GM21381 (cell line): ENCODE data around the gene ZSCAN12.
"Not testable (repeated sequence)": the region's sequence is repeated elsewhere in the genome, so short reads cannot be mapped to it uniquely, and the experiment has no call there.

Experiments used
- ATAC-seq: cut with Tn5 transposase; IDR thresholded peaks from one replicate; pipeline ENCODE4 v1.9.1; 2021; ENCODE audit warnings: mild to moderate bottlenecking, moderate library complexity; ENCODE audit not compliant: unreplicated experiment

ZSCAN12 gene

DNA sequence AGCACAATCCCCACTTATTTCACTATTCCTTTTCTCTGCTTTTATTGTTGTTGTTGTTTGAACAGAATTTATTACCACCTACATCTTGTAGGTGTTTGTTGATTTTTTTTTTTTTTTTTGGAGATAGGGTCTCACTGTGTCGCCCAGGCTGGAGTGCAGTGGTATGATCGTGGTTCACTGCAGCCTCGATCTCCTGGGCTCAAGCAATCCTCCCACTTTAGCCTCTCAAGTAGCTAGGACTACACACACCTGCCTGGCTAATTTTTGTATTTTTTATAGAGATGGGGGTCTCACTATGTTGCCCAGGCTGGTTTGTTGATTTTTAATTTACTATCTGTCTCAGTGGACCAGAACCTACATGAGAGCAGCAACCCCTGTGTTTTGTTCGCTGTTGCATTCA lies 3.6 kb downstream of the ZSCAN12 start:
- ATAC-seq = no peak

DNA sequence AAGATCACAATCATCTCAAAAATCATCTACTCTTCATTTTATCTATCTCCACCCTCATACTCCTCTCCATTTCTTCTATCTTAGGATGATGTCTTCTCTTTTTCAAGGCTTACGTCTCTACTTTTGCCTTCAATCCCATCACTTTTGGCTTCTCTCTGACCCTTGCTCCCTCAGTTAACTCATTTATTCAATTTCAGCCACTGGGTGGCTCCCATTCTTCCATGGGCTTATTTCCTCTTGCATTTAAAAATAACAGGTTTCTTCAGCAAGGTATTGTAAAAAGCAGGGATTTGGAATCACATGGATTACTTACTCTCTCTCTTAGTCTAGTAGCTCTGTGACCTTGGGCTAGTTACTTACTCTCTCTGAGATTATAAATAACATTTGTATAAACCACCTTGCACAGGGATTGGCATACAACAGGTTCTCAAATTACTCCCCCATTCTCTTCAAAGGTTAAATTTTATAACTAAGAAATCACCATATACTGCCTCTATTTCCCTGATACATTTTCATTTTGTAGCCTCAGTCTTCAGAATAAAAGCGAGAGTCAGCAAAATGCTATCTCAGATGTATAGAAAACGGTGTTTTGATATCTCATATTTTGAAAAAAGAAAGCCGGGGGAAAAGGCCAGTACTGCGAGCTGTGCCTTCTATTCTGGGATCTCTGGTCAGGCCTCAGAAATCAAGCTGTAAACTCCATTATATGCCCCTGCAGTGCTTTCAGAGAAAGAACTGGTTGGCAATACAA lies 5.5 kb downstream of the ZSCAN12 start:
- ATAC-seq = no peak

DNA sequence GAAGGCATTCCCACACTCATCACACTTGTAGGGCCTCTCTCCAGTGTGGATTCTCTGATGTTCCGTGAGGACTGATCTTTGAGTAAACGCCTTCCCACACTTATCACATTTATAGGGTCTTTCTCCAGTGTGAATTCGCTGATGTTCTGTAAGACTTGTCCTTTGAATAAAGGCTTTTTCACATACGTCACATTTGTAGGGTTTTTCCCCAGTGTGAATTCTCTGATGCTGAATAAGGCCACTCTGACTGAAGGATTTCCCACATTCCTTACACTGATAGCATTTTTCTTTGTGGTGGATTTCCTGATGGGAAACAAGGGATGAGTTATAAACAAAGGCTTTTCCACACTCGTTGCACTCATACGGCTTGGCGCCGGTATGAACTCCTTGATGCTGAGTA lies 8.9 kb downstream of the ZSCAN12 start:
- ATAC-seq = no peak

DNA sequence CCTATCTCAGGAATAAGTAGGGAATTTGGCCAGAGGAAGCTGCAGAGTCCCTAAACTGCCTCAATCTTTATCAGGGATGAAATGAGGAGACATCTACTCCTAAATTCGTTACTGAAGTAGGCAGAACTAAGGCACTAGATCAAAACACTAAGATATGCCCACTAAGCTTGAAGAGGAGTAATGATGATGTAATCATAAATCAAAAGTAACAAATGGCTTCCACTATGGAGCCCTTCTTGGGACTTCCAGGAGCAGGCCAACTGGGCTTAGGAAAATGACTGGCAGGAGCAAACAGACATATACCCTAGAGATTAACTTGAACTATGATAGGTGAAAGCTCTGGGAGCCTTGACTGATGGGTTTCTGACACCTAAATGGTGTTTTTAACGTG lies 15.4 kb downstream of the ZSCAN12 start:
- no peak for ATAC-seq

DNA sequence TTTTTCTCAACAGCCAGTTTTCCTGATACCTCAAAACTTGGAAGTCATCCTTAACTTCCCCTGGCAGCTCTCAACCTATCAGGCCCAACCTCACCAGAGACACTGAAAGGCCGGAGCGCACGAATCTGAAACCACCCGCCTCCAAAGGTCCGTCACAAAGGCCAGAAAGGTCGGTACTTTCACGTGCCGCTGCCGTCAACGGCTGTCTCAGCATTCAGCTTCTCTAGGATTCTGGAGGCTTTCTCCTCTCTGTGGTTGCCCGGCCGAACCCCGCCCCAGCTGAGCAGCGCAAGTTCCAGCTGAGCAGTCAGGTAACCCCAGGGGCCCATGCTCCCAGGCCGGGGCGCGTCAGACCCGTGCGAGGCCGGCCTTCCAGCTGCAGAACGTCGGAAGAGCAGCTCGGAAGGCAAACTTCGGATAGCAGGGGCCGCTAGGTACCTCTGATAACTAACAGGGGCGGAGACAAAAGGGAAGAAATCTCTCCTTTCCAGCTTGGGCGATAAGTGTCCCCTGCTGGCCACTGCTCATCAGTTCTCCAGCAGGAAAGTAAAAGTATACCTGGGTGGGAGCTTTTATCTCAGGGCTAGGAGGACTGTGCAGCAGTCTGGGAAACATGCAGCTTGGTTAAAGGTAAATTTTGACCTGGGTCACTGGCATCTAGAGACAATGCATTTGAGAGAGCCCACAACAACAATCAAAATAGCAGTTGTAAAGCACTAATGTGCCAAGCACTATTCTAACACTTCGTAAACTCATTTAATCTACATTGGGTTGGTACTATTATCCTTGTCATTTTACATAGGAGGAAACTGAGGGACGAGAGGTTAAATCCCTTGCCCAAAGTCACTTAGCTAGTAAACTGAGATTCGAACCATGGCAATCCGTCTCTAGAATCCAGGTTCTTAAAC lies 16.1 kb downstream of the ZSCAN12 start:
- ATAC-seq = peak; percentile 91

DNA sequence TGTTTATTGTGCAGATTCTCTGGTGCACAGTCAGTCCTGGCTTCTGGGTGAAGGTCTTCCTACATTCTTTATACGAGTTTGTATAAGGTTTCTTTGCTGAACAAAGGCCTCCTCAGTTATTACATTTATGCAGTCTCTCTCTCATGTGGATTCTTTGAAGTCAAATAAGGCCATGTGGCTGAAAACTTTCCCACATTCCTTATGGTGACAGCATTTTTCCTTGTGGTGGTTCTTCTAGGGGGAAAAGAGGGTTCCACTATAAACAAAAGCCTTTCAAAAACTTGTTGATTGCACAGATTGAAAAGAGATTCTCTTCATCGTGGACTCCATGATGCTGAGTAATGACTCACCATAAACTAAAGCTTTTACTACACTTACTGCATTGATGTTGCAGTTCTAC lies 19.2 kb downstream of the ZSCAN12 start:
- ATAC-seq = no peak

DNA sequence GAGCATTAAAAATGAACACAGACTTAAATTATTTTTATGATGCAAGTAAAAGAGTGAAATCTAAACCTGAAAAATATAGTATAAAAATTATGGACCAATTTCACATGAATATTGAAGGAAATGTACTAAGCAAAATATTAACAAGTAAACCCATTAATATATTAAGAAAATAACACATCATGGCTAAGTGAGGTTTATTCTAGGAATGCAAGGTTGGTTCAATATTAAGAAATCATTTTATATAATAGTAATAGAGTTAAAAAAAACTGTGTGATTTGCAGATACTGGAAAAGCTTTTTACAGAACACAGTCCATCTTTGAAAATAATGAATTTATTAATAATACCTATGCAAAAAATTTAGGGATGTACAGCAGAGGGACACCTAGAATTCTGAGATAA lies 20.9 kb downstream of the ZSCAN12 start:
- no peak for ATAC-seq

DNA sequence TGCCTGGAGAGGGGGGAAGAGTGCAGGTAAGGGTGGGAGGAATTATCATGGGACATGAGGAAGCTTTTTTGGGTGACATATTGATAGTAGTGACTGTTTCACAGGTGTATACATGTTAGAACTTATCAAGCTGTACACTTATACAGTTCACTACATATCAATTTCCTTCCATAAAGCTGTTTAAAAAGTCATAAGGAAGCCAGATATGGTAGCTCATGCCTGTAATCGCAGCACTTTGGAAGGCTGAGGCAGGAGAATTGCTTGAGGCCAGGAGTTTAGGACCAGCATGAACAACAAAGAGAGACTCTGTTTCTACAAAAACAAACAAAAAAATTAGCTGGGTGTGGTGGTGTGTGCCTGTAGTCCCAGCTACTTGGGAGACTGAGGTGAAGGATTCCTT lies 21.7 kb downstream of the ZSCAN12 start:
- no peak for ATAC-seq

DNA sequence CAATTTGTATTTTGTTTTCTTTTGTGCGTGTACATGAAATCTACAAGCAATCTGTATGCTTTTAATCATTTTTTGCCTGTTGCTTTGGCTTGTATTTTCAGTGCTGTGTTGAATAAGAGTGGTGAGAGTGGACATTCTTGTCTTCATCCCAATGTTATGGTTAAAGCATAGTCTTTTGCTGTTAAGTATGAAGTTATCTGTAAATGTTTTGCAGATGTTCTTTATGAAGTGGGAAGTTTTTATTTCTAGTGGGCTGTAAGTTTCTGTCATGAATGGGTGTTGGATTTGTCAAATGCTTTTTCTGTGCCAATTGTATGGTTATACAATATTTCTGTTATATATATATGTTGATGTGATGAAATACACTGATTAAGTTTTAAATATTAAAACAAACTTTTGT lies 25.6 kb downstream of the ZSCAN12 start:
- ATAC-seq = no peak

DNA sequence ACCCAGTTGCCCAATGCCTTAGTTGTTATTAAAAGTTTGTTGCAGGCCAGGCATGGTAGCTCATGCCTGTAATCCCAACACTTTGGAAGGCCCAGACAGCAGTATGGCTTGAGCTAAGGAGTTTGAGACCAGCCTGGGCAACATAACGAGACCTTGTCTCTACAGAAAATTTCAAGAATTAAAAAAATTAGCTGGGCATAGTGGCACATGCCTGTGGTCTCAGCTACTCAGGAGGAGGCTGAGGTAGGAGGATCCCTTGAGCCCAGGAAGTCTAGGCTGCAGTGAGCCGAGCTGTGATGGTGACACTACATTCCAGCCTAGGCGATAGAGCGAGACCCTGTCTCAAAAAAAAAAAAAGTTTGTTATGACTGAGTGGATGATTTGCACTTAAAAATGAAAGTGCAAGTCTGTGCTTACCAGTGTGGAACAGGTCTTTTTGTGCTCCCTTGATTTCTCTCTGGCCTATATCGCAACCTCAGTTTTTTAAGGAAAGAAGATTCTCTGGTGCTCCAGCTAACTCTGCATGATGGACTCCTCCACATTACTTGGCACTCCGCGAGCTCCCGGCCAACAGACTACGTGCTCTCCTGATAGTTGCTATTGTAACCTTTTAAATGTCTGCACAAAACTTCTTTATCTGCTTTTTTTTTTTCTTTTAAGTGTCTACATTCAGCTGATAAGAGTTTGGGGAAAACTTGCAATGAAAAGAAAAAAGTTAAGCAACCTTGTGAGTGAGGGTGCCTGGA lies 27.7 kb downstream of the ZSCAN12 start:
- ATAC-seq = no peak

DNA sequence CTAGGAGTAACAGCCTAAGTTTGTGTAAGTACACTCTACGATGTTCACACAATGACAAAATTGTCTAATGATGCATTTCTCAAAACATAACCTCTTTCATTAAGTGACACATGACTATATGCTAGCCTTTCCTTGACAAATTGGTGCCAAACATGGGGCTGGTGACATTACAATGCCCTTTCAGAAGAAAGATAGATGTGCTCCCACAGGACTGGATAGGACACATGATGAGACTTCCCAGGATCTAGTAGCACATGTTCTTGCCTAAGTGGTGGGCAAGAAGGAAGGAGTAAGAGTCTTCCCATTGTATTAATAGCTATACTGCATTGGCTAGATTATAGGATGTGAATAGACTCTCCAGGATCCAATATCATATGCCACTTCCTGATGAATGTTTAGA lies 28.3 kb downstream of the ZSCAN12 start:
- ATAC-seq = no peak

DNA sequence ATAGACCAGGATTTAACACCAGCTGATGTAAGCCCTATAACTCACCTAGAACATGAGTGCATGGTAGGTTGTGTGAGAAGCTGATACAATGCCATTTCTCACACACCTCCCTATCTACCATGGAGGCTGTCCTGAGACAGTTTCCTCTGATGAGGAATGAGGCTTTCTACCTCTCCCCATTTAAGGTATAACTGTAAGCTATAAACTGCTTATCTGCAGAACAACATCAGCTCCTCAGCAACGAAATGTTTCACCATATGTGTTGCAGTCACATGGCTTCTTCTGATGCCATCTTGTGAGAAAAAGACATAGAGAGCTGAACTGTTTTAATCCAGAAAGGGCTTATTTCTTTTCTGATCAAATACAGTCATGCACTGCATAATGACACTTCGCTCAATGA lies 29.1 kb downstream of the ZSCAN12 start:
- ATAC-seq = no peak

DNA sequence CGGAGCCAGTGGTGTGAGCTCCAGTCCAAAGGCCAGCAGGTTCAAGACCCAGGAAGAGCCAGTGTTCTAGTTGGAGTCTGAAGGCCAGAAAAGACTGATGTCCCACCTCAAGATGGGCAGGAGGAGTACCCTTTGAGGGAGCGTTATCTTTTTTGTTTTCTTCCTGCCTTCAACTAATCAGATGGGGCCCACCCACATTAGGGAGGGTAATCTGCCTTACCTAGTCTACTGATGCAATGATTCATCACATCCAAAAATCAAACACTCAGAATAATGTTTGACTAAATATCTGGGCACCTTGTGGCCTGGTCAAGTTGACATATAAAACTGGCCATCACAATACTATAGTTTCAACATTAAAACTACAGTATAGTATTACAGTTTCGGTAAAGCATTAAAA lies 30.1 kb downstream of the ZSCAN12 start:
- no peak for ATAC-seq

DNA sequence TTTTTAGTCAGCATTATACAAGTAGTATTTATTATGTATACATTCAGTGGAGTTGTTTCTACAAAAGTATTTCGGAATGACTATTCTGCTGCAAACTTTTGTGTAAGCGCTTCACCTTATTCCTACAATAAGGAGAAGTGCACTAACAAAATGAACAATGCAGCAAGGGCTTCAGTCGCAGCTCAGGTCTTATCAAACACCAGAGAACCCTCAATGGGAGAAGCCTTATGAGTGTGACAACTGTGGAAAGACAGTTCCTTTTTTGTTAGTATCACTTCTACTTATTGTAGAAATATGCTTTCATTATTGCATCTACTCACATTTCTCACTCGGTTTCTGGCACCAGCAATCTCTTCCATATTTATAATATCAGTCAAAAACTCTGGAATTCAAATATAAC lies 31.0 kb downstream of the ZSCAN12 start:
- no peak for ATAC-seq

DNA sequence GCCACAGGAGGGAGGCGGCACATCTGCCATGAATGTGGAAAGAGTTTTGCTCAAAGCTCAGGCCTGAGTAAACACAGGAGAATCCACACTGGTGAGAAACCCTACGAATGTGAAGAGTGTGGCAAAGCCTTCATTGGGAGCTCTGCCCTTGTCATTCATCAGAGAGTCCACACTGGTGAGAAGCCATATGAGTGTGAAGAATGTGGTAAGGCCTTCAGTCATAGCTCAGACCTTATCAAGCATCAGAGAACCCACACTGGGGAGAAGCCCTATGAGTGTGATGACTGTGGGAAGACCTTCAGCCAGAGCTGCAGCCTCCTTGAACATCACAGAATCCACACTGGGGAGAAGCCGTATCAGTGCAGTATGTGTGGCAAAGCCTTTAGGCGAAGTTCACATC lies 34.0 kb downstream of the ZSCAN12 start:
- ATAC-seq = not testable (repeated sequence)

DNA sequence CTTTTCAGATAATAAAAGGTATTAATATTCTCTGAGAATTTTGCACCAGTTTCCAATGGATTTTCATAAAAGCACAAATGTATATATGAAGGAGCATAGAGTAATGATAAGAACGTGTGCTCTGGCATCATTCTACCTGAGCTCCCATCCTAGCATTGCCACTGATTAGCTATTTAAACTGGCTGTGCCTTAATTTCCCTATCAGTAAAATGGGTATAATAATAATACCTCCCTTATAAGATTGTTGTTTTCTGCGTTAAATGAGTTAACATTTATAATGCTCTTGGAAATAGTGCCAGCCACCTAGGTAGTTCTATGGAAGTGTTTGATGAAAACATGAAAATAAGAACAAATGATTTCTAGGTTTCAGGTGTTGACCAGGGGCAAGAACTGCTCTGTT lies 38.6 kb downstream of the ZSCAN12 start:
- no peak for ATAC-seq

DNA sequence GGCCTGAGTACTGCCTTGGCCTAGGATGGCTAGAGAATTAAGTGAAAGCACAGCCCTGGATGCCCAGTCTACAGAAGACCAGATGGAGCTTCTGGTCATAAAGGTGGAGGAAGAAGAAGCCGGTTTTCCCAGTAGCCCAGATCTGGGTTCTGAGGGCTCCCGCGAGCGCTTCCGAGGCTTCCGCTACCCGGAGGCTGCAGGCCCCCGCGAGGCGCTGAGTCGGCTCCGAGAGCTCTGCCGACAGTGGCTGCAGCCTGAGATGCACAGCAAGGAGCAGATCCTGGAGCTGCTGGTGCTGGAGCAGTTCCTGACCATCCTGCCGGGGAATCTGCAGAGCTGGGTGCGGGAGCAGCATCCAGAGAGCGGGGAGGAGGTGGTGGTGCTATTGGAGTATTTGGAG lies 40.0 kb downstream of the ZSCAN12 start:
- ATAC-seq = not testable (repeated sequence)

DNA sequence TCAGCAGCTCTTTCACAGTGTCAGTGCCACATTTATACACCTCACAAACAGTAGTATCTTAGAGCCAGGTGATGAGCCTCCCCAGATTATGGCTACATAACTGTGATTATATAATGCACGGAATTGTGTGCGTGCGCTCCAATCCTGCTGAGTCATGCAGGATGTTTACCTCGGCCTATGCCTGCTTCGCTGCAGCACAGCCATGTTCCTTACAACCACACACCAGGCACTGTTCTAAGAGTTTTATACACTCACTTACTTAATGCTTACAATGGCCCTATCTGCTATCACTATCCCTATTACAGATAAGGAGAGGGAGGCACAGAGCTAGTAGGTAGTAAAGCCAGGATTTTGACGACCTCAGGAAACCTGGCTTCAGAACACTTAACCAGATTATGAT lies 42.5 kb downstream of the ZSCAN12 start:
- ATAC-seq = no peak

DNA sequence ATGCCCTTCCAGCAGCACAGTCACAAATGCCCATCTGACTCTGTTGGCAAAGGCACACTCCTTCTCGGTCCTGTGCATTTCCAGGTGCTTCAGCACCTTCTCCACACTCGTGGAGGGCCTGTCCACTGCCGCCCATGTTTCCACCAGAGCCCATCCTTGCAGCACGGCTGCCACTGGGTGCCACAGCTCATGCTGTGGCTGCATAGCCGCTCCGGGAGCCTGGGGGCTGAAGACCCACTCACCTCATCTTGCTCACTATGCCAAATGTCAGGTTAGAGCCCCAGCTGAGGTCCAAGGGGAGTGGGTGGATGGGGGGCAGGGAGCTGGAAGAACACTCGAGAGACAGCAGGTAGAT lies 42.9 kb downstream of the ZSCAN12 start:
- ATAC-seq = no peak

DNA sequence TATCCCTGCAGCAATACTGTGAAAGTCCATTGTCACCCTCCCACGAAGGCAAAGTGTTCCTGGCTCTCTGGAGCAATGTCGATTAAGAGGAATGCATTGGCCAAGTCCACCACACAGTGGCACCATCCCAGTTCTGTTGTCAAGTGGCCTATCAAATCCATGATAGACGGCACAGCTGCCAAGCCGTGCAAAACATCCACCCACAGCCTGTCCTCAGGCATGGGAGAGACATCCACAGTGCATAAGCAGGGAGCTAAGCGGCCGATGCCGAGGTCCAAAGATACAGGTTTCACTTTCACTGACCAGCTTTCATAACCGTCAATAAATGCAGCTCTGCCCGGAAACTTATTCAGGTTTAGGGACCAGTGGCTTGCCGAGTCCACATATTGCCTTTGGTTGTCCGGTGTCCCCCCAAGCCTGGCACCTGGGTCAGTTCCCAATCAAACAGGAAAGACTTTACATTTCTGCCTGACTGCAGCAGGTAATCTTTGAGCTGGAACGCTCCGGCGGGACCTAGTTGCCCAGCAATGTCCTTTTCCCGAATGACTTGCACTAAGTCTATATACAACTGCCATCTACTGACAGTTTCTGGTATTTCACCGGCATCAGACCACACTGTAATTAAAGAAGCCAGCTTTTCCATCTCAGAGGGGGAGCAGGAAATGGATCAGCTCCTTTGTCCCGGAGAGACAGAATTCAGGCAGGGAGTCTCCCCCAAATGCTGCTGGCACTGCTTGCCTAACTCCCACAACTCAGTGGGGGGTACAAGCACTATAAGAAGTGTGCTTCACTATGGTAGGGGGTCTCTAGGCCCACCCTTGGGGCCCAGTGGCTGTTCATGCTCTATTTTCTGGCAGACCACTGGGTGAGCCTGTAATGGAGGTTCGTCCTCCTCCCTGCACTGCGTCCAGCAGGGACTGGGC lies 43.5 kb downstream of the ZSCAN12 start:
- peak; percentile 59 for ATAC-seq
